Muscle layer of duodenum (tissue), 2 donors: ENCODE data around the gene MYLK2.
"Not testable (repeated sequence)": the region's sequence is repeated elsewhere in the genome, so short reads cannot be mapped to it uniquely, and the experiment has no call there.

Experiments used
- H3K27ac ChIP-seq: one replicate; pipeline ENCODE4 v1.7.0; 2013; ENCODE audit warnings: mild to moderate bottlenecking, low read length
- H3K27me3 ChIP-seq: one replicate; pipeline ENCODE4 v1.7.0; 2013; ENCODE audit warnings: low read depth, mild to moderate bottlenecking, control low read depth, low read length
- H3K36me3 ChIP-seq, 2 donors: one replicate each; pipeline ENCODE4 v1.7.0; 2013; ENCODE audit warnings: low read length in 2 of 2, control low read depth in 1 of 2, mild to moderate bottlenecking in 1 of 2; ENCODE audit not compliant: insufficient read depth in 2 of 2, control insufficient read depth in 1 of 2
- H3K4me1 ChIP-seq, 2 donors: one replicate each; pipeline ENCODE4 v1.7.0; 2013; ENCODE audit warnings: low read length in 2 of 2, mild to moderate bottlenecking in 2 of 2, control low read depth in 1 of 2, moderate library complexity in 1 of 2; ENCODE audit not compliant: insufficient read depth in 2 of 2, control insufficient read depth in 1 of 2
- H3K4me3 ChIP-seq, 2 donors: one replicate each; pipeline ENCODE4 v1.7.0; 2013; ENCODE audit warnings: low read length in 2 of 2, low read depth in 1 of 2, mild to moderate bottlenecking in 1 of 2
- H3K9me3 ChIP-seq, 2 donors: one replicate each; pipeline ENCODE4 v1.7.0; 2013; ENCODE audit warnings: low read length in 2 of 2, control low read depth in 1 of 2, mild to moderate bottlenecking in 1 of 2; ENCODE audit not compliant: control insufficient read depth in 1 of 2
- donor health status: healthy.

Gene MYLK2

DNA sequence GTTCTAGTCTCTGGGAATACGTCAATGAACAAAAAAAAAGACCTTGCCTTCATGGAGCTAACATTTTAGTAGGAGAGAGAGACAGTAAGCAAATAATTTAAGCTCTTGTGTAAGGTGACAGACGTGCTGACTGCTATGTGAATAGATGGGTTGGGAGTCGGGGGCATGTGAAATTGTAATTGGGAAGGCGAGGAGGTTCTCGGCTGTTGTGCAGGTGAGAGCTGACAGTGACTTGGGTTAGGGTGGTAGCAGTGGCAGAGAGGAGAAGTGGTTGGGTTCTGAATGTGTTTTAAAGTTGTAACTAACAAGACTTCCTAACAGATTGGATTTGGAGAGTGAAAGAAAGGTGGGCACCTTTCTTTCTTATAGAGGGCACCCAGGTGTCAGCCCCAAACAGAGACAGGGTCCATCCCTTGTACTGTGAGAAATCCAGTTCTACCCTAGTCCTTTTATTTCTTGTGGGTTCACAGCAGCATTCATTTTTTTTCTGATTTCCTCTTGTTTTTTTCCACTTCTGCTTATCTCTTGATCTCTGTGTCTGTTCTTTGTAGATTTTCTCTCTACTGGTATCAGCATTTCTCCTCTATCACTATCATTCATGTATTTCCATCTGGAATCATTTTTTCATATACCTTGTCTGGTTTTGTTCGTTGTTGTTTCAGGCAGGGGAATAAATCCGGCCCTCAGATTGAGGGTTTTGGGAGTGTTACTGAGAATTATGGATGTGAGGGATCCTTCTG is 15.4 kb upstream of the MYLK2 start:
- H3K9me3 ChIP-seq = no peaks in the 10 kb centered on the region
- no peaks in the 10 kb centered on the region for H3K36me3 ChIP-seq
- H3K4me1 ChIP-seq = no peaks in the 10 kb centered on the region
- no peak overlapping the region for H3K27ac ChIP-seq
- no peak overlapping the region for H3K4me3 ChIP-seq
- H3K27me3 ChIP-seq = no peaks in the 10 kb centered on the region

DNA sequence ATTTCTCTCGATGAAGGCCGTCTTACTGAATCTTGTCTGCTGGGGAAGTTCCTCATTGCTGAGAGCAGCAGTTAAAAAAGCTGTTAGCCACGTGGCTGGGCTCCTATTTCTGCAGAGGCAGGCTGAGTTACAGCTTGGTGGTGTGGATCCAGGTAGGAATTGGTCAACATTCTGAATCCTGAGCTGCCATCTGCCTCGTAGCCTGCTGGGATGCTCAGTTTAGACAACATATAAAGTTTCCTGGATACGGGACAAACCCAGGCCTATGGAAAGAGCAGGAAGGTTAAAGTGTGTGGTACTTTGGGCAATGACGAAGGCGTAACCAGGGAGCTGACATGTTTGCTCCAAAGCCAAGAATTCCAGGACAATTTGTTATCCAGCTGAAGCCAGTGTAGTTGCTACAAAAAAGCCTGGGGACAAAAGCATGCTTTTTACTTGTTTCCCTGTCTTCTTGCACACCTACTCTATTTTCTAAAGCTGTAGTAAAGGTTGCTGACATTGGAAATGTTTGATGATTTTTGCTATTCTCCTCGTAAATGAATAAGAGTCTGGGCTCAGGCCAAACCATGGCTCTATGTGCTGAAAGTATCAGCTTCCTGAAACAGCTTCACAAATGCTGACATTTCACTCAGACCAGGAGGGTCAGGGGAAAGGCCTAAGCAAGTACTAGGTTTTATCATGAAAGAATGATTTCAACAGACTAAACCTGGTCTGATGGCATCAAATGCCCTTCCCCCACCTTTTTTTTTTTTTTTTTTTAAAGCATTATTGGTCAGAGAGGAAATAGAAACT is 12.4 kb upstream of the MYLK2 start:
- no peaks in the 10 kb centered on the region for H3K9me3 ChIP-seq
- no peak overlapping the region for H3K27ac ChIP-seq

DNA sequence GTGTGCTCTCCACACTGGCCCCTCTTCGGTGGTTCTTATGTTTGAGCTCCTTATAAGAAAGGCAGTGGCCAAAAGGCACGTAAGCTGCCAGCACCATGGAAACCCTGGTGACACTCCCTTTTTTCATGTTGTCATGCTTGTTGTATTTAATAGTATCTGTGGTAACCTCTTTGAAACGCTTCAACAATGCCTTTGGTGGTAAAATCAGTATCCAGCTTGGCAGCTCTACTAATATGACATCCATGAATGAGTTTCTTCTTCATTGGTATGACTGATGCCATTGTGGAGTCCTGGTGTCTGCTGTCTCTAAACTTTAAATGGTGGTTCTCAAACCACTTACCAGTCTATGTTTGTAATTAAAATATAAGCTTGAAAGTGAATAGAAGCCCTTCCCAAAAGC is 10.7 kb upstream of the MYLK2 start:
- Histone ChIP-seq H3K4me1 (no peaks in the 10 kb centered on the region), H3K36me3 (no peaks in the 10 kb centered on the region), H3K27ac (no peak overlapping the region), H3K27me3 (peaks cover 6% of the 10 kb centered on the region), H3K4me3 (no peak overlapping the region), H3K9me3 (no peaks in the 10 kb centered on the region)

More for the DNA sequence above, 12.4 kb upstream of the MYLK2 start:
- Histone ChIP-seq H3K27me3 (no peaks in the 10 kb centered on the region), H3K4me3 (no peak overlapping the region), H3K36me3 (no peaks in the 10 kb centered on the region), H3K4me1 (no peaks in the 10 kb centered on the region)

DNA sequence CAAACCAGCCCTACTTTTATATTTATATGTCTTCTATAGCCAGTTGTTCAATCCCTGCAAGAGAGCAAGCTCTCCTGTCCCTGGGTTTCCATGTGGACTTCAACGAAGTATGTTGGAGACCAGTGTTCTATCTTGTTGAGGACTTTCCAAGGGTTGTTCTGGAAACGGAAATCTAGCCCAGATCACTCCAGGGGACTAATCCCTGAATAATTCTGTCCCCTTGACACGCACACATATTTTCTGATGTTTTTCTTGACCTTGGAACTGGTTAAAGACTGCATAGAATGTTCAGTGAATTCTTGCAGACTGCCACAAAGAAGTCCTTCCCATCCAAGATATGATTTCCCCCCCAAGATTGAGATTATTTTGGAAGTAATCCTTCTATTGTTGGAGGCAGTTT is 9.5 kb upstream of the MYLK2 start:
- no peaks in the 10 kb centered on the region for H3K36me3 ChIP-seq
- no peak overlapping the region for H3K4me3 ChIP-seq
- H3K27me3 ChIP-seq = peaks cover 6% of the 10 kb centered on the region
- H3K9me3 ChIP-seq = no peaks in the 10 kb centered on the region
- no peak overlapping the region for H3K27ac ChIP-seq
- H3K4me1 ChIP-seq = no peaks in the 10 kb centered on the region

DNA sequence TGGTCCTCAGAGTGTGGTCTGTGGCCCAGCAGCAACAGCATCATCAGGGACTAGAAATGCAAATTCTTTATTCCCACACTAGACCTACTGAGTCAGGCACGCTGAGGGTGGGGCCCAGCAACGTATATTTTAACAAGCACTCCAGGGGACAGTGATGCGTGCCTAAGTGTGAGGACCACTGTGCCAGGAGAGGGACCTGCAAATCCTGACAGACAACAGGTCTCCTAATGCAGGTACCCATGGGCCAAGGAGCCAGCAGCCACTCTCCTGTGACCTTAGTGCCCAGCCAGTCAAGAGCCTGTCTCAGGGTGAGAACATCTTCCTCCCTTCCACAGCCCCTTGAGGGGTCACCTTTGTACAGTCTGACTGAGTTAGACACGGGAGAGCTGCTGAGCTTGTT is 8.0 kb upstream of the MYLK2 start:
- no peaks in the 10 kb centered on the region for H3K9me3 ChIP-seq
- H3K27ac ChIP-seq = no peak overlapping the region
- peaks cover 6% of the 10 kb centered on the region for H3K27me3 ChIP-seq
- no peaks in the 10 kb centered on the region for H3K4me1 ChIP-seq
- H3K4me3 ChIP-seq = no peak overlapping the region
- H3K36me3 ChIP-seq = no peaks in the 10 kb centered on the region

DNA sequence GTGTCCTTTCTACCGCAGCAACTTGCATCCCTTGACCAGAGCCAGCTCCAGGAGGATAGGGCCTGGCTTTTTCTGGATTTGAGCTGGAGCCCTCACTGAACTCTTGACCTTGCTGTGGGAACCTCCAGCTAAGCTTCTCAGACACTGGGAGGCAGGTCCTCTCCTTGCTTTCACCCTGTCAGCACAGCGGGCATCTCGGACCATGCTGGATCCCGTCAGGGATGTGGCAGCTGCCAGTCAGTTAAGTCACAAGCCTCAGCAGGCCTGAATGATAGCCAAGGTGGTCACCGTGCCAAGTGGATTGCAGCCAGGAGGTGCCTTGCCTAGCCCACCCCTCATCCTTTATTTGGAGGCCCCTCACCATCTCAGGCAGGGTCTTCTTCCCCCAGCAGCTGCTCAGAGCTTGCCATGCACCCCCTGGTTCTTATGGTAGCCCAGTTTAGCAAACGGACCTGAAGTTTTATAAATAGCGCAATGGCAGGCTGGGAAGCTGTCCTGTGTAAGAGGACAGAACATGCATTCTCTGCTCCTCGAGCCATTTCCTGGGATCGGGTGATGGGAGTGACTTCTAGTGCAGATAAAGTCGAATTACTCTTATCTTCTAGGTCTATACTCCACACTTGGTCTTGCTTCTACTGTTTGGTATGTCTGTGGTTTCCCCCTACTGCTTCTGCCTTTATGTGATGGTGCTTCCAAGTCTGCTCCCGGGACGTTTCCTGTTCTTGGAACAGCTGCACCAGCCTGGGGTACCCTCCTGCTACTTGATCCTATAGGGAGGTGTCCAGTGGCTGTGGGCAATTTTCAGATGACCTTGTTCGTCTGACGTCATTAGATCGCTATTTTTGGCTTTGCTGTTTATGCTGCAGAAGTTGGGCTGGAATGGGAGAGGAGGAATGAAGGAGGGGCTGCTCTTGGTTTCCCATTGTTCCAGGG is 7.1 kb upstream of the MYLK2 start:
- Histone ChIP-seq H3K27ac (no peak overlapping the region), H3K9me3 (no peaks in the 10 kb centered on the region), H3K4me3 (no peak overlapping the region), H3K27me3 (peaks cover 6% of the 10 kb centered on the region), H3K4me1 (no peaks in the 10 kb centered on the region), H3K36me3 (no peaks in the 10 kb centered on the region)

DNA sequence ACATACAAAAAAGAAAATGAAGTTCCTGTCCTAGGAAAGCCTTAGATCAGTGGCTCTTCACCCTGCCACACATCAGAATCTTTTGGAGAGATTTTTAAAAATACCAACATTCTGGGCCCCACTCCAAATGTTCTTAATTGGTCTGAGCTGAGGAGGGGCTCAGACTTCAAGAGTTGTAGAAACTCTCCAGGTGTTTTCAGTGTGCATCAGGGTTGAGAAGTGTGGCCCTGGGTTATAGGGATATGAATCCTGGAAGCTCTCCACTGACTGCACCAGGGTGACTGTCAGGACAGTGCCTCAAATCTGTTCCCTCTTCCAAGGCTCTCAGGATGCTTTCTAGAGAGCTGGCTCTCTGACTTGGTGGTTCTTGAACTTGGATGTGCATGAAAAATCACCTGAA is 5.5 kb upstream of the MYLK2 start:
- Histone ChIP-seq H3K4me3 (no peak overlapping the region), H3K4me1 (no peaks in the 10 kb centered on the region), H3K36me3 (no peaks in the 10 kb centered on the region), H3K27me3 (peaks cover 6% of the 10 kb centered on the region), H3K9me3 (no peaks in the 10 kb centered on the region), H3K27ac (no peak overlapping the region)

DNA sequence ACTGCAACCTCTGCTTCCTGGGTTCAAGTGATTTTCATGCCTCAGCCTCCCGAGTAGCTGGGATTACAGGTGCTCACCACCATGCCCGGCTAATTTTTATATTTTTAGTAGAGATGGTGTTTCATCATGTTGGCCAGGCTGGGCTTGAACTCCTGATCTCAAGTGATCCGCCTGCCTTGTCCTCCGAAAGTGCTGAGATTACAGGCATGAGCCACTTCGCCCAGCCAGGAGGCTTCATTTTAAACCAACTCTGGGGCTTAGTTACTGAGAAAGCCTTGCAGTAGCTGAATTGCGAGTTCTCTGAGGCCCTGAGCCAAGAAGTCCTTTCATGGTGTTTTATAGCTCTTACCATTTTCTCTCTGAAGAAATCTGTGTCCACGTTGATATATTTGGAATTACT is 5.0 kb upstream of the MYLK2 start:
- H3K9me3 ChIP-seq, H3K4me1 ChIP-seq, H3K27ac ChIP-seq, H3K27me3 ChIP-seq, H3K4me3 ChIP-seq, H3K36me3 ChIP-seq: not testable (repeated sequence)

DNA sequence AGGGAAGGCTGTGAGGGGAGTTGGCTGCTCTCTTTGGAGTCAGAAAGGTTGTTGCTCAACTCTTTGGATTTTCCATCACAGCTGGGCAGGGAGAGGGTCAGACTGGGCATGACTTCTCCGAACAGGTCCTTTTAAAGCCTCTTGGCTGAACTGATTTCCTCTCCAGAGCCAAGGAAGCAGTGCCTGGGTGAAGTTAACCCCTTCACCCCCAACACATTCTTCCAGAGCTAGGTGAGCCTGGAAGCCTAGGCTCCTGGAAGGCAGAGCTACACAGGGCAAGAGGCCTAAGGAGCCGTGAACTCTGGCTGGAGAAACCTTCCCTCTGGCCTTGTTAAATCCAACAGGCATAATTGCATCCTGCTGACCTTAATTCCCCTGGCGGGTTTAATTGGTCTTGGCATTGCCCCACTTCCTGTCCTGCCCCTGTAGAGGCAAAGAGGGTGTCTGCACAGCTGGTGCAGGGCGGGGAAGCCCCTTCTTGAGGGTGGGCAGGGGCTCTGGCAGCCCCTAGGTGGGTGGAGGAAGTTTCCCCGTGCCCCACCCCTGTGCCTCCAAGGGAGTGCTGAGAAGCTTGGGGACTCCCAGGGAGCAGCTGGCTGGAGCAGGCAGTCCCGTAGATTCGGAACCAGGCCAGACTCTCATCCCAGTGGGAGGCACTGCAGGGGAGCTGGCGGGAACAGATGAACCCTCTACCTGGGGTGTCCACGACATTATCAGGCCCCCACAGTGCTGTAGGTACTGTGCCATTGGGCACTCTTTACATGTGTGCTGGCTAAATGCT is 3.6 kb upstream of the MYLK2 start:
- Histone ChIP-seq H3K36me3 (no peaks in the 10 kb centered on the region), H3K27ac (no peak overlapping the region), H3K9me3 (no peaks in the 10 kb centered on the region), H3K27me3 (peaks cover 6% of the 10 kb centered on the region), H3K4me3 (no peak overlapping the region), H3K4me1 (no peaks in the 10 kb centered on the region)

DNA sequence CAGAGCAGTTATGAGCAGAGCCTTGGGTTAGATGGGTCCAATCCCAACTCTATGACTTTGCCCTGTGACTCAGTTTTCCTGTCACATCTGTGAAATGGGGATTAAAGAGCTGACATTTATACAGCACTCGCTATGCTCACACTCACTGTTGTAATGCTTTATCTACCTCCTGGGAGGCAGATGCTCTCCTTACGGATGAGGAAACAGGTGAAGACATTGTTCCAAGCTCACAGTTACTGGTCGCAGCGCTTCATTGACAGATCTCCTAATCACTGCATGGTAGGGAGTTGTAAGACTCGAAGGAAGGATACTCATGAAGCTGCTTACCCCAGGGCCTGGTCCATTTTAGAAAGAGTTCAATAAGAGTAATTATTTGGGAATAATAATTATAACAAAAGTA is 2.9 kb upstream of the MYLK2 start:
- Histone ChIP-seq H3K36me3 (no peaks in the 10 kb centered on the region), H3K9me3 (no peaks in the 10 kb centered on the region), H3K27me3 (peaks cover 6% of the 10 kb centered on the region), H3K4me1 (no peaks in the 10 kb centered on the region), H3K4me3 (no peak overlapping the region), H3K27ac (no peak overlapping the region)
